Activated naive CD4-positive, alpha-beta T cell treated with anti-CD3 and anti-CD28 coated beads for 36 hours (primary cell): Measurements from ENCODE around the gene EGFLAM. TPM values are rescaled to one million over a fixed set of nuclear protein-coding genes. Genes with fewer than 3 reads are reported as not detected.
"Not testable (repeated sequence)": the region's sequence is repeated elsewhere in the genome, so short reads cannot be mapped to it uniquely, and the experiment has no call there.

Experiments
- CTCF ChIA-PET: fragments of 350-600 bp; sonication (Branson Sonifier 250); formaldehyde crosslinking; loops from one replicate; lab custom pipeline; 2021; ENCODE audit warnings: antibody characterized with exemption; lab: Charles Lee
- DNase-seq: peaks from one replicate; pipeline ENCODE4 v3.0.0-alpha.2; 2020
- H3K27ac Mint-ChIP-seq: one replicate; pipeline ENCODE4 v1.8.0; 2021; ENCODE audit warnings: mild to moderate bottlenecking, mixed read lengths
- H3K27me3 Mint-ChIP-seq: one replicate; pipeline ENCODE4 v1.8.0; 2021; ENCODE audit warnings: low read depth, mixed read lengths
- H3K36me3 Mint-ChIP-seq: one replicate; pipeline ENCODE4 v1.8.0; 2021; ENCODE audit warnings: low read depth, mixed read lengths
- H3K4me1 Mint-ChIP-seq: one replicate; pipeline ENCODE4 v1.8.0; 2021; ENCODE audit warnings: low read depth, mixed read lengths
- H3K4me3 Mint-ChIP-seq: one replicate; pipeline ENCODE4 v1.8.0; 2021; ENCODE audit warnings: mild to moderate bottlenecking, moderate library complexity, mixed read lengths
- H3K9me3 Mint-ChIP-seq: one replicate; pipeline ENCODE4 v1.8.0; 2021; ENCODE audit warnings: mixed read lengths
- intact Hi-C: fragments of 100-400 bp; cut with micrococcal nuclease; formaldehyde crosslinking; loops from one replicate; pipeline ENCODE4 v1.15.1; 2023
- total RNA-seq, 2 experiments: library from RNA; stranded (reverse); gene quantifications; one replicate each; pipeline ENCODE4 v1.2.3, GENCODE V29; 2021

EGFLAM gene
- total RNA-seq, 2 experiments from 2014 or later, result not detected

DNA sequence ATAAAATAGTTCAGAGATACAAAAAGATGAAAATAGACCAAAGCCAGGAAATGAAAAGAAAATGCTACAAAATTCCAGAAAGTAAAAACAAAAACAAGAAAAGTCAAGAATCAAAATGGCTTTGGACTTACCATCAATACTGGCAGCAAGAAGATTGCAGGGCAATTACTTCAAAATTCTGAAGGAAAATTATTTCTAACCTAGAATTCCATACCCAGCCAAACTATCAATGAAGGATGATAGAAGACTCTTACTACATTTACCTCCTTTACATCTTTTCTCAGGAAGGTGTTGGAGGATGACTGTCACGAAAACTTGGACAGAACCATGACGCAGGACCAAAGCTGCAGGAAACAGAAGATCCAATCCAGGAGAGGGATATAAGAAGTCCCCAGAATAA, 46.8 kb downstream of the EGFLAM start:
- intact Hi-C loops, result no loop called here
- DNase-seq, result no peak
- Mint-ChIP-seq H3K9me3 (peaks cover 22% of the 10 kb centered on the region), H3K27me3 (peaks cover 3% of the 10 kb centered on the region), H3K36me3 (no peaks in the 10 kb centered on the region), H3K4me3 (no peak overlapping the region), H3K27ac (no peak overlapping the region), H3K4me1 (no peaks in the 10 kb centered on the region)
- CTCF ChIA-PET, result no interaction called here

DNA sequence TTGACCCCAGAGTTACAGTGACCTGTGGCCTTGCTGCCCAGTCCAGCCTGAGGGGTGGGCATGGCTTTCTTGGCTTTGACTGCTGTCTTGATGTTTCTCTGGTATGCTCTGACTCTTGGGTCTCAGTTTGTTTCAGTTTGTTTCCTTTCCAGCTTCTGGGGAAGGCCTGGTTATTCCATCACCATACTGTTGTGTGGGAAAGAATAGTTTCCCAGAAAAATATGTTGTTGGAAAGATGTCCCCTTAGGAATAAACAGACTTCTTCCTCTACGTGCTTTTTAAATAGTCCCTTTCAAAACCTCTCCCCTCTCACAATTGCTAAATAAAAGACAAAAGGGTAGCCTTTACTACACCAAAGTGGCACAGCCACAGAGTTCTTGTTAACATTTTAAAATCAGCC, 49.5 kb downstream of the EGFLAM start:
- Mint-ChIP-seq H3K9me3 (peaks cover 19% of the 10 kb centered on the region), H3K4me1 (no peaks in the 10 kb centered on the region), H3K27me3 (no peaks in the 10 kb centered on the region), H3K4me3 (no peak overlapping the region), H3K27ac (no peak overlapping the region), H3K36me3 (no peaks in the 10 kb centered on the region)
- DNase-seq, result no peak
- intact Hi-C loops, result no loop called here
- CTCF ChIA-PET, result interaction anchor here (1.2 kb wide), 1 partner anchor 8 kb away, joined by 4 read pairs; no protein-coding TSS in a partner anchor

DNA sequence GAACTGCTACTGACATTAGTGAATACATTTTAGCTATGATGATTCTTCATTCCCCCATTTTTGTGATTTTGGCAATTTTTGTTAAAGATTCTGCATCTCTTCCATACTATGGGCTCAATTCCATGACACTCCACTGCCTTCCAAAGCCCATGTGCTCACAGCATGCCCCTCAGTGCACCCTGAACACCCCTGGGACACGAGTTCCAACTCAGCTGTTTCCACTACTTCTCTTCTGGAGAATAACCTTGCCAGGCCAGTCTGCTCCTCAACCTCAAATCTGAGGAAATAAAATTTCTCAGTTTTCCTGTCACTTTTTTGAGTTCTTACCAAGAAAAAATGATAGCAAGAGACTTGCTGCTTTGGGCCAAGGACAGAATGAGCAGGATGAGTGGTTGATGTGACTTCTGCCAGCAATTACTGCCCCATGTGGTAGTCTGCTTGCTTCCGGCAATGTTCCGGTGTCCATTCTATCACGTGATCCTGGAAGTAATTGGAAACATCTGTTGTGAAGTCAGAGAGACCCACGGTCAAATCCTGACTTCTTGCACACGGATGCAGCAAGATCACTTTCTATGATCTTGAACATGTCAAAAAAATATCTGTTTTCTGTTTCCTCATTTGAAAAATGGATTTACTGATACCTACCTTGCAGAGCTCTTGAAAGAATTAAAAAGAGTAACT, 58.3 kb downstream of the EGFLAM start:
- no peaks in the 10 kb centered on the region for H3K36me3 Mint-ChIP-seq
- intact Hi-C loops, result no loop called here
- no peak overlapping the region for H3K4me3 Mint-ChIP-seq
- H3K27me3 Mint-ChIP-seq, result peaks cover 2% of the 10 kb centered on the region
- H3K4me1 Mint-ChIP-seq, result no peaks in the 10 kb centered on the region
- no peak for DNase-seq
- CTCF ChIA-PET, result no interaction called here
- no peak overlapping the region for H3K27ac Mint-ChIP-seq
- no peaks in the 10 kb centered on the region for H3K9me3 Mint-ChIP-seq

DNA sequence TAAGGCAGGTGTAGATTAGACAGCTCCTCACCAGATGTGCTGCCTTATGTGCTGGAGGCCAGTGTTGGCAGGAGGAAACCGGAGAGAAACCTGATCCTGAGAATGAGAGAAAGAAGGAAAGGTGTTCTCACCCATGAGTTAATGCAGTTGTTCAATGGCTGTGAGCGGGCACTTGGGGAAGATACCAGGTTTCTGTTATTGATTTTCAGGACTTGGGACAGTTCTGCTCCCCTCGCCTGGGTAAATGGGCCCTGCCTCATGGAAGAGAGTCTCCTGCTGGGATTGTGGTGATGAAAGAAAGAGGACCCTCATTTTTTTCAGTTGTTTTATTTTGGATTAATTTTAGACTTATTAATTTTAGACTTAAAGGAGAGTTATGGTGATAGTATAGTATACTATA, 59.5 kb downstream of the EGFLAM start:
- intact Hi-C loops, result no loop called here
- H3K4me3 Mint-ChIP-seq, result no peak overlapping the region
- no peaks in the 10 kb centered on the region for H3K36me3 Mint-ChIP-seq
- peaks cover 2% of the 10 kb centered on the region for H3K27me3 Mint-ChIP-seq
- H3K27ac Mint-ChIP-seq, result no peak overlapping the region
- CTCF ChIA-PET, result no interaction called here
- H3K4me1 Mint-ChIP-seq, result no peaks in the 10 kb centered on the region
- H3K9me3 Mint-ChIP-seq, result no peaks in the 10 kb centered on the region
- no peak for DNase-seq

DNA sequence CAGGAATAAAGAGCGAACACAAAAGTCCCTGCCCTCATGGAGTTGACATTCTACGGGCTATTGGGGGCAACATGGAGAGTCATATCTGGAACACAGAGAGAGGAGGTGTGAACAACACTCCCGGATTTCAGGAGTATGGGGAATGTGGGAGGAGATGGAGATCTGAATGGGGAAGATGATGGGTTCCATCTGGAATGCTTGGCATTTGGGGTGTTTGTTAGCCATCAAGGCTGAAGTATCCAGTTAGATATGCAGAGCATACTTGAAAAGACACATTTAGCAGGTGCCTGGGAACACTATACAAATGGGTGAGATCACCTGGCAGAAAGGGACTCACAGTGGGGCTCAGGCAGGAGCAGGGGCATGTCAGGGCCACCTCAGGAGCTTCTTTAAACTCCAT, 61.1 kb downstream of the EGFLAM start:
- intact Hi-C loops, result no loop called here
- H3K4me3 Mint-ChIP-seq, result no peak overlapping the region
- DNase-seq, result no peak
- H3K4me1 Mint-ChIP-seq, result no peaks in the 10 kb centered on the region
- peaks cover 2% of the 10 kb centered on the region for H3K27me3 Mint-ChIP-seq
- H3K36me3 Mint-ChIP-seq, result no peaks in the 10 kb centered on the region
- CTCF ChIA-PET, result no interaction called here
- no peak overlapping the region for H3K27ac Mint-ChIP-seq
- H3K9me3 Mint-ChIP-seq, result no peaks in the 10 kb centered on the region

DNA sequence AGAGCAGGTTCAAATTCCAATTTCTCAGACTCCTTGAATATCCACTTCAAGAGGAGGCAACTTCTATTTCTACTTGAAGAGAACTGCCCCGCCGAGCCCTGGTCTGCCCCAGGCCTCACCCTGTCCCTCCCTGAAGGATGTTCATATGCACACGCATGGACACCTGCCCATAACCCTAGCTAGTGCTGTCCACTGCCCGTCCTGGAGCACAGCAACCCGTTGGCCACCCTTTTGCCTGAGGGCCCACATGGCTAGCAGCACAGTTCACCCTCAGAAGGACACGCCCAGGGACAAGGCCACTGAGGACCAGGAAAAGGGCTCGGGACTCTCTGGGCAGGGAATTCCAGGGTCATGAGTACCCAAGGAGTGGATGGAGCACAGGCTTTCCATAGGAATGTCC, 63.6 kb downstream of the EGFLAM start:
- Mint-ChIP-seq H3K4me1 (no peaks in the 10 kb centered on the region), H3K4me3 (no peak overlapping the region), H3K27me3 (no peaks in the 10 kb centered on the region), H3K27ac (no peak overlapping the region), H3K36me3 (no peaks in the 10 kb centered on the region), H3K9me3 (no peaks in the 10 kb centered on the region)
- intact Hi-C loops, result no loop called here
- CTCF ChIA-PET, result no interaction called here
- DNase-seq, result no peak

DNA sequence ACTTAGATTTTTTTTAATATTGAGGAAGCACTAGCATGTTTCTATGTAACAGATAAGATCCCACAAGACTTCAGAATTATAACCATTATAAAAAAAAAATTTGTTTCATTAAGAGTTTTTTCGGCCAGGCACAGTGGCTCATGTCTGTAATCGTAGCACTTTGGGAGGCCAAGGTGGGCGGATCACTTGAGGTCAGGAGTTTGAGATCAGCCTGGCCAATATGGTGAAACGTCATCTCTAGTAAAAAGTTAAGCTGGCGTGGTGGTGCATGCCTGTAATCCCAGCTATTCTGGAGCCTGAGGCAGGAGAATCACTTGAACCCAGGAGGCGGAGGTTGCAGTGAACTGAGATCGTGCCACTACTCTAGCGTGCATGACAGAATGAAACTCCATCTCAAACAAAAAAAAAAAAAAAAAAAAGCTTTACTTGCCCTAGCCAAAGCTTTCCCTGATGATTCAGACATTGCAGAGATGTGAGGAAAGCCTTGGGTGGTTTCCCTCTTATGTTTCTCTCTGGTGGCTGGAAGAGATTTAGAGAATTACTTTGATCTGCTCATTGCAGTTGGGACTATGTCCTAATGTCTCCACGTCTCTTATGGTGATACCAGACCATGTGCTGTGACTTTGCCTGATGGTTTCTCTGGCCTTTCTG, 65.4 kb downstream of the EGFLAM start:
- Mint-ChIP-seq H3K27ac (no peak overlapping the region), H3K27me3 (no peaks in the 10 kb centered on the region), H3K4me1 (no peaks in the 10 kb centered on the region), H3K9me3 (no peaks in the 10 kb centered on the region), H3K36me3 (no peaks in the 10 kb centered on the region), H3K4me3 (no peak overlapping the region)
- intact Hi-C loops, result no loop called here
- DNase-seq, result no peak
- CTCF ChIA-PET, result interaction anchor here (0.7 kb wide), 1 partner anchor 59 kb away, joined by 3 read pairs; no protein-coding TSS in a partner anchor

DNA sequence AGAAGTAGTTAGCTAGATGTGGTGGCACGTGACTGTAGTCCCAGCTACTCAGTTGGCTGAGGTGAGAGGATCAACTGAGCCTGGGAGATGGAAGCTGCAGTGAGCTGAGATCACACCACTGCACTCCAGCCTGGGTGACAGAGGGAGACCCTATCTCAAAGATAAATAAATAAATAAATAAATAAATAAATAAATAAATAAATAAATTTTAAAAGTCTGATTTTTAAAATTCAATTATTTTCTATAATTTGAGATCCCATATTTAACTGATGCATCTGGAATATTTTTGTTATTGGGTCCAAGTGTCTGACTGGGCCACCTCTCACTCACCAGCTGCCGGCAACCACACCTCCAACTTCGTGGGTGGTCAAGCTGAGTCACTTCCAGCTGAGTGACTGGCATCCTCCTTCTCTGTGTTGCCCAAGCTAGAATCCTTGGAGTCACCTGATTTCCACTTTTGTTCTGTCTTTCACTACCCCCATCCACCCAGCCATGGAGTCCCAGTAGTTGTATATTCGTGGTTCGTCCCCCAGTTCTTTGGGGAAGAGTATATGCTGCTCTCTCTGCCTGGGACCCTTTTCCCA, 70.9 kb downstream of the EGFLAM start:
- no peaks in the 10 kb centered on the region for H3K36me3 Mint-ChIP-seq
- CTCF ChIA-PET, result no interaction called here
- DNase-seq, result no peak
- H3K27ac Mint-ChIP-seq, result no peak overlapping the region
- intact Hi-C loops, result no loop called here
- H3K4me1 Mint-ChIP-seq, result no peaks in the 10 kb centered on the region
- no peaks in the 10 kb centered on the region for H3K9me3 Mint-ChIP-seq
- no peaks in the 10 kb centered on the region for H3K27me3 Mint-ChIP-seq
- no peak overlapping the region for H3K4me3 Mint-ChIP-seq

DNA sequence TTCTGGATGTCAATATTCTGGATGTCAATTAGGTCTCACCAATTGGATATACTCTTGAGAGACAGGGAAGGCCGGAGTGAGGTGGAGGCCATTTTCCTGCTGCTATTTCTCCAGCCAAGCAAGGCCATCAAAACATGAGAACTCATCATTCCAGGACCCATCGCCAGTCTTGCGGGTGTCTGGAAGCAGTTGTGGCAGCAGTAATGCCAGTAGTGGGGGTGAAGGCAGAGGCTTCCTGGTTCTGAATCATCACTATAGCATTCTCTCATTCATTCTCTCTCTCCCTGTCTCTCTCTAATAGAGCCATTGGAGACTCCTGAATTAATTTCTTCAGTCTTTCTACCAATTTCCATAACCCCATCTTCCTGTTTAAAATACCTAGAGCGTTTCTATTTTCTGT, 71.8 kb downstream of the EGFLAM start:
- no peaks in the 10 kb centered on the region for H3K27me3 Mint-ChIP-seq
- no peaks in the 10 kb centered on the region for H3K9me3 Mint-ChIP-seq
- no peaks in the 10 kb centered on the region for H3K36me3 Mint-ChIP-seq
- no peak overlapping the region for H3K27ac Mint-ChIP-seq
- no peak overlapping the region for H3K4me3 Mint-ChIP-seq
- CTCF ChIA-PET, result no interaction called here
- intact Hi-C loops, result no loop called here
- H3K4me1 Mint-ChIP-seq, result no peaks in the 10 kb centered on the region
- no peak for DNase-seq

DNA sequence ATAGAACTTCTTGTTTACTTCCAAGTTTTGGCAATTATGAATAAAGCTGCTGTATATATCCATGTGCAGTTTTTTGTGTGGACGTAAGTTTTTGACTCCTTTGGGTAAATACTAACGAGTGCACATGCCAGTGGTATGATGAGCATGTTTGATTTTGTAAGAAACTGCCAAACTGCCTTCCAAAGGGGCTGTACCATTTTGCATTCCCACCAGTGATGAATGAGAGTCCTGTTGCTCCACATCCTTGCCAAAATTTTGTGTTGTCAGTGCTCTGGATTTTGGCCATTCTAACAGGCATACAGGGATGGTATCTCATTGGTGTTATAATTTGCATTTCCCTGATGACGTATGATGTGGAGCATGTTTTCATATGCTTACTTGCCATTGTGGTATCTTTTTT, 73.5 kb downstream of the EGFLAM start:
- no peak for DNase-seq
- no peaks in the 10 kb centered on the region for H3K27me3 Mint-ChIP-seq
- H3K9me3 Mint-ChIP-seq, result no peaks in the 10 kb centered on the region
- no peaks in the 10 kb centered on the region for H3K36me3 Mint-ChIP-seq
- no peak overlapping the region for H3K4me3 Mint-ChIP-seq
- intact Hi-C loops, result no loop called here
- CTCF ChIA-PET, result no interaction called here
- H3K27ac Mint-ChIP-seq, result no peak overlapping the region
- H3K4me1 Mint-ChIP-seq, result no peaks in the 10 kb centered on the region

DNA sequence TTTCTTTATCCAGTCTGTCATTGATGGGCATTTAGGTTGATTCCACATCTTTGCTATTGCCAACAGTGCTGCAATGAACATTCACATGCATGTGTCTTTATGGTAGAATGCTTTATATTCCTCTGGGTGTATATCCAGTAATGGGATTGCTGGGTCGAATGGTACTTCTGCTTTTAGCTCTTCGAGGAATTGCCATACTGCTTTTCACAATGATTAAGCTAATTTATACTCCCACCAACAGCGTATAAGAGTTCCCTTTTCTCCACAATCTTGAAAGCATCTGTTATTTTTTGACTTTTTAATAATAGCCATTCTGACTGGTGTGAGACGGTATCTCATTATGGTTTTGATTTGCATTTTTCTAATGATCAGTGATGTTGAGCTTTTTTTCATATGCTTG, 74.8 kb downstream of the EGFLAM start:
- DNase-seq, H3K4me3 Mint-ChIP-seq, H3K27ac Mint-ChIP-seq, H3K4me1 Mint-ChIP-seq, CTCF ChIA-PET, H3K27me3 Mint-ChIP-seq, H3K36me3 Mint-ChIP-seq, H3K9me3 Mint-ChIP-seq, intact Hi-C loops: not testable (repeated sequence)

DNA sequence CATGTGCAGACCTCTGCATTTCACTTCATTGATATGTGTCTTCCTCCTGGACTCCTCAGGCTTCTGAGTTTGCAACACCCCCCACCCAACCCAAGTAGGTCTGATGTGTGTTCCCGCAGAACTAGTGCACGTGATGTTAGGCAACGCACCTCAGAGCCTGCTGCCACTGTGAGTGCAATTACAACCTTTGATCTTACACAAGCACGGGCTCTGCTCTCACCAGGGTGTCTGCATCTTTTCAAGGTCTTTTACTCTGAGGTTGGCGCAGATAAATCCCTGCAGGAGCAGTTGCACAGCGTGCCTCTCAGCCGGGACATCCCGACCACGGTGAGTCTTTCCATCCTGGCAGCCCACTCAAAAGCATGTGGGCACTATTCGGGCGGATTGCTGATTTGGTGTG, 80.1 kb downstream of the EGFLAM start:
- no peak for DNase-seq
- Mint-ChIP-seq H3K27ac (no peak overlapping the region), H3K9me3 (no peaks in the 10 kb centered on the region), H3K4me1 (peaks cover 8% of the 10 kb centered on the region), H3K36me3 (no peaks in the 10 kb centered on the region), H3K4me3 (no peak overlapping the region), H3K27me3 (peaks cover 4% of the 10 kb centered on the region)
- CTCF ChIA-PET, result no interaction called here
- intact Hi-C loops, result no loop called here

DNA sequence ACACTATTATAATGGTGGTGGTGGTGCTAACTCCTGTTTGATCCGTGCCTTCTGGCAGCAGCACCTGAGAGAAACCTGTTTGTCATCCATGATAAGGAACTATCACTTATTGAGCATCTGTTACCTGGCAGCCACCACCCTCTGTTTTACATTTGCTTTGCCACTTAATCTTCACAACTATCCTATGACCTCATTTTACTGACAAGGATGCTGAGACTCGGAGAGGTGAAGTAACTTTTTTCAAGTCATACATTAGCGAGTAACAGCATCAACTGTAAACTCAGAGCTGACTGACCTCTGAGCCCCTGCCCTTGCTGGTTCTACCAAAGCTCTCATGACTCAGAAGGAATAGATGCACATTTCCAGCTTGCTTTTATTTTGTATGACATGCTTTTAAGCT, 81.1 kb downstream of the EGFLAM start:
- CTCF ChIA-PET, result no interaction called here
- no peak overlapping the region for H3K27ac Mint-ChIP-seq

More for the DNA sequence above, 81.1 kb downstream of the EGFLAM start:
- no peaks in the 10 kb centered on the region for H3K9me3 Mint-ChIP-seq
- DNase-seq, result no peak
- peaks cover 8% of the 10 kb centered on the region for H3K4me1 Mint-ChIP-seq
- no peaks in the 10 kb centered on the region for H3K36me3 Mint-ChIP-seq
- no peak overlapping the region for H3K4me3 Mint-ChIP-seq
- intact Hi-C loops, result no loop called here
- peaks cover 4% of the 10 kb centered on the region for H3K27me3 Mint-ChIP-seq
